HG03558 (cell line): ENCODE results near the gene LRRIQ4.
A peak's percentile ranks its signal among the peaks of the same experiment; 100 is the strongest.

ENCODE experiments used
- ATAC-seq: cut with Tn5 transposase; IDR thresholded peaks from one replicate; pipeline ENCODE4 v1.9.1; 2021; ENCODE audit warnings: moderate number of reproducible peaks; ENCODE audit not compliant: unreplicated experiment; ENCODE audit errors: extremely low read depth

The LRRIQ4 gene

GRCh38 chr3:169812332-169813235 lies at the start of gene LRRIQ4, which contains the start of gene LRRC34:
Gene LRRIQ4 (plus strand): TSS chr3:169812870. CDS start chr3:169821922, 9,052 bp downstream.
Gene LRRC34 (minus strand): TSS chr3:169812904. CDS start chr3:169812548, 356 bp downstream.
- ATAC-seq, result peak; percentile 38

- ATAC-seq, result peak; percentile 22
Observed at GRCh38 chr3:169764312-169764881, 48.3 kb upstream of the LRRIQ4 start.

- ATAC-seq, result peak; percentile 36
Observed at GRCh38 chr3:169764882-169765612, 47.6 kb upstream of the LRRIQ4 start, which contains the start of gene TERC. Gene TERC (minus strand): TSS chr3:169765060.

- no peak for ATAC-seq
Observed at GRCh38 chr3:169769287-169770181, 43.1 kb upstream of the LRRIQ4 start, which contains the start of gene ACTRT3. Gene ACTRT3 (minus strand): TSS chr3:169769561. CDS start chr3:169769520, 41 bp downstream.

- ATAC-seq, result peak; percentile 14
Observed at GRCh38 chr3:169771497-169772304, 41.0 kb upstream of the LRRIQ4 start.

- ATAC-seq, result peak; percentile 5
Observed at GRCh38 chr3:169772305-169772896, 40.3 kb upstream of the LRRIQ4 start.

GRCh38 chr3:169772897-169773816 lies 39.5 kb upstream of the LRRIQ4 start, which contains the start of gene MYNN:
Gene MYNN (plus strand): TSS chr3:169773396. CDS start chr3:169774296, 900 bp downstream.
- ATAC-seq, result peak; percentile 56

- no peak for ATAC-seq
Observed at GRCh38 chr3:169774186-169774585, 38.5 kb upstream of the LRRIQ4 start.

GRCh38 chr3:169777822-169778221 lies 34.8 kb upstream of the LRRIQ4 start:
- ATAC-seq, result no peak

GRCh38 chr3:169780742-169781141 lies 31.9 kb upstream of the LRRIQ4 start:
- ATAC-seq, result no peak

- ATAC-seq, result no peak
Observed at GRCh38 chr3:169781209-169781855, 31.3 kb upstream of the LRRIQ4 start.

- ATAC-seq, result no peak
Observed at GRCh38 chr3:169787120-169787519, 25.6 kb upstream of the LRRIQ4 start.

GRCh38 chr3:169787791-169788190 lies 24.9 kb upstream of the LRRIQ4 start:
- ATAC-seq, result no peak

GRCh38 chr3:169790219-169790618 lies 22.5 kb upstream of the LRRIQ4 start:
- ATAC-seq, result no peak

GRCh38 chr3:169790687-169791429 lies 21.8 kb upstream of the LRRIQ4 start:
- ATAC-seq, result no peak

GRCh38 chr3:169792359-169792758 lies 20.3 kb upstream of the LRRIQ4 start:
- ATAC-seq, result no peak
